CD14-positive monocyte (primary cell): ENCODE results near the gene TMEM225B. TPM values are rescaled to one million over a fixed set of nuclear protein-coding genes. Genes with fewer than 3 reads are reported as not detected.

ENCODE experiments used
- DNase-seq, 3 donors: peaks; one replicate each; pipeline ENCODE4 v3.0.0-alpha.2; 2011 to 2022
- H2AFZ ChIP-seq: 2 replicates; pipeline ENCODE4 v1.6.0; 2012; ENCODE audit warnings: mild to moderate bottlenecking, low read depth, low read length, inconsistent platforms; ENCODE audit not compliant: insufficient read depth, poor library complexity, severe bottlenecking
- H3K27ac ChIP-seq, 2 donors: 1 replicate in 1 of 2; 2 replicates in 1 of 2; pipeline ENCODE4 v1.5.1; 2012 to 2013; ENCODE audit warnings: low read length in 2 of 2, control low read depth in 1 of 2, inconsistent platforms in 1 of 2, low read depth in 1 of 2, mild to moderate bottlenecking in 1 of 2
- H3K27me3 ChIP-seq, 2 donors: one replicate each; pipeline versions ENCODE4 v1.6.0 to v1.6.1; 2011 to 2013; ENCODE audit warnings: low read length in 2 of 2; ENCODE audit not compliant: control insufficient read depth in 2 of 2, insufficient read depth in 2 of 2
- H3K36me3 ChIP-seq, 2 donors: replicated peaks in 1 of 2; 1 replicate in 1 of 2; 2 replicates in 1 of 2; pipeline versions ENCODE4 v1.5.1 to v1.6.1; 2012 to 2013; ENCODE audit warnings: low read length in 2 of 2, control low read depth in 1 of 2, inconsistent platforms in 1 of 2, mild to moderate bottlenecking in 1 of 2; ENCODE audit not compliant: insufficient read depth in 2 of 2, control insufficient read depth in 1 of 2
- H3K4me1 ChIP-seq, 2 donors: 1 replicate in 1 of 2; 2 replicates in 1 of 2; pipeline versions ENCODE4 v1.5.1 to v1.6.1; 2012 to 2013; ENCODE audit warnings: low read length in 2 of 2, control low read depth in 1 of 2, inconsistent platforms in 1 of 2, mild to moderate bottlenecking in 1 of 2, moderate library complexity in 1 of 2; ENCODE audit not compliant: insufficient read depth in 2 of 2, control insufficient read depth in 1 of 2
- H3K4me2 ChIP-seq: replicated peaks from 2 replicates; pipeline ENCODE3; 2012; ENCODE audit warnings: low read length, moderate library complexity, mild to moderate bottlenecking; ENCODE audit not compliant: poor library complexity, severe bottlenecking; ENCODE audit errors: extremely low read depth
- H3K4me3 ChIP-seq, 3 experiments: fragments of 200-600 bp in 1 of 3; sonication (generic) in 1 of 3; replicated peaks in 1 of 3; 1 replicate in 2 of 3; 2 replicates in 1 of 3; pipeline ENCODE4 v1.5.1; 2011 to 2013; ENCODE audit warnings: low read length in 3 of 3, mild to moderate bottlenecking in 3 of 3, control low read depth in 2 of 3, low read depth in 2 of 3, inconsistent platforms in 1 of 3, moderate library complexity in 1 of 3
- H3K79me2 ChIP-seq: 2 replicates; pipeline ENCODE4 v1.6.0; 2012; ENCODE audit warnings: mild to moderate bottlenecking, control low read depth, inconsistent platforms, low read length, moderate library complexity; ENCODE audit not compliant: insufficient read depth
- H3K9ac ChIP-seq: 2 replicates; pipeline ENCODE4 v1.6.0; 2017; ENCODE audit warnings: low read length, mild to moderate bottlenecking; ENCODE audit not compliant: insufficient read depth, poor library complexity, severe bottlenecking
- H3K9me3 ChIP-seq, 2 donors: replicated peaks in 1 of 2; 1 replicate in 1 of 2; 2 replicates in 1 of 2; pipeline versions ENCODE4 v1.5.1 to v1.6.1; 2012 to 2013; ENCODE audit warnings: low read length in 2 of 2, control low read depth in 1 of 2; ENCODE audit not compliant: control insufficient read depth in 1 of 2, insufficient read depth in 1 of 2
- H4K20me1 ChIP-seq: 2 replicates; pipeline ENCODE4 v1.6.0; 2012; ENCODE audit warnings: mild to moderate bottlenecking, low read length, control low read depth, moderate library complexity; ENCODE audit not compliant: insufficient read depth
- H3K27ac Mint-ChIP-seq, 7 donors: one replicate each; pipeline ENCODE4 v1.8.0; 2020; ENCODE audit warnings: mild to moderate bottlenecking in 7 of 7, mixed read lengths in 7 of 7, moderate library complexity in 6 of 7, inconsistent platforms in 2 of 7
- H3K27me3 Mint-ChIP-seq, 3 donors: one replicate each; pipeline ENCODE4 v1.8.0; 2021 to 2022; ENCODE audit warnings: low read depth in 3 of 3, mild to moderate bottlenecking in 3 of 3, mixed read lengths in 3 of 3, moderate library complexity in 3 of 3, inconsistent platforms in 1 of 3
- H3K36me3 Mint-ChIP-seq, 2 donors: one replicate each; pipeline ENCODE4 v1.8.0; 2020; ENCODE audit warnings: mixed read lengths in 2 of 2, inconsistent platforms in 1 of 2, mild to moderate bottlenecking in 1 of 2
- H3K4me1 Mint-ChIP-seq: one replicate; pipeline ENCODE4 v1.8.0; 2020; ENCODE audit warnings: mild to moderate bottlenecking, mixed read lengths
- H3K4me3 Mint-ChIP-seq, 2 donors: one replicate each; pipeline ENCODE4 v1.8.0; 2020; ENCODE audit warnings: mild to moderate bottlenecking in 2 of 2, mixed read lengths in 2 of 2, moderate library complexity in 1 of 2
- H3K9me3 Mint-ChIP-seq, 7 donors: one replicate each; pipeline ENCODE4 v1.8.0; 2020 to 2022; ENCODE audit warnings: mixed read lengths in 7 of 7, mild to moderate bottlenecking in 6 of 7, moderate library complexity in 6 of 7, inconsistent platforms in 2 of 7
- CTCF ChIP-seq: fragments of 200-600 bp; IDR thresholded peaks from one replicate; pipeline ENCODE4 v1.8.0; 2022; ENCODE audit warnings: antibody characterized with exemption, mild to moderate bottlenecking
- WGBS: methylation state at CpG from one replicate; pipeline ENCODE4 v1.1.5; 2013; ENCODE audit warnings: missing lambda C conversion rate; ENCODE audit not compliant: insufficient coverage; 5-methylcytosine and 5-hydroxymethylcytosine counted together
- intact Hi-C, 2 donors: fragments of 100-400 bp; cut with micrococcal nuclease; formaldehyde crosslinking; loops; one replicate each; pipeline versions ENCODE4 v1.15.0 to v1.15.1; 2023
- polyA plus RNA-seq, 3 donors: library from polyadenylated mRNA; depleted of rRNA in 1 of 3; unstranded in 2 of 3; stranded (reverse) in 1 of 3; fragments of 300-500 nt in 2 of 3; fragments of >200 nt in 1 of 3; fragmentation: Illumina TruSeq in 2 of 3; gene quantifications; 1 replicate in 2 of 3; 2 replicates in 1 of 3; pipeline ENCODE4 v1.2.3, GENCODE V29; 2012 to 2021

TMEM225B gene
- polyA plus RNA-seq, 3 donors: 0.20 to 0.23 TPM; not detected in 1

- DNase-seq: no peak
- Histone ChIP-seq H3K9me3 (no peaks in the 10 kb centered on the region), H3K4me1 (no peaks in the 10 kb centered on the region), H3K4me3 (no peak overlapping the region), H3K4me2 (no peak overlapping the region), H4K20me1 (no peaks in the 10 kb centered on the region), H3K27ac (no peak overlapping the region), H3K27me3 (peaks cover 8 to 11% of the 10 kb centered on the region in 2 donors), H2AFZ (no peak overlapping the region), H3K79me2 (no peaks in the 10 kb centered on the region), H3K9ac (no peak overlapping the region), H3K36me3 (no peaks in the 10 kb centered on the region)
- Mint-ChIP-seq H3K4me1 (no peaks in the 10 kb centered on the region), H3K9me3 (peaks cover 0 to 1% (median 0%) of the 10 kb centered on the region in 7 donors), H3K27me3 (peaks cover 0 to 6% (median 0%) of the 10 kb centered on the region in 3 donors), H3K36me3 (no peaks in the 10 kb centered on the region), H3K4me3 (no peak overlapping the region), H3K27ac (no peak overlapping the region)
- intact Hi-C loops: no loop called here
- no CpG with 5 or more reads among the region's 3 CpGs for WGBS
- TF ChIP-seq CTCF: no peak
Measured at GRCh38 chr7:99588868-99589267, 9.2 kb upstream of the TMEM225B start.

- no peak overlapping the region for H3K4me2 ChIP-seq
- peaks cover 0 to 2% (median 0%) of the 10 kb centered on the region in 3 donors for H3K27me3 Mint-ChIP-seq
- H4K20me1 ChIP-seq: no peaks in the 10 kb centered on the region
- no peak for TF ChIP-seq CTCF
- H3K36me3 ChIP-seq: no peaks in the 10 kb centered on the region
- no peak overlapping the region for H3K4me3 Mint-ChIP-seq
- H3K36me3 Mint-ChIP-seq: no peaks in the 10 kb centered on the region
- H3K27ac Mint-ChIP-seq: no peak overlapping the region
- H3K9ac ChIP-seq: no peak overlapping the region
- intact Hi-C loops: no loop called here
- DNase-seq: no peak
- H2AFZ ChIP-seq: no peak overlapping the region
- no peaks in the 10 kb centered on the region for H3K27me3 ChIP-seq
- no peak overlapping the region for H3K4me3 ChIP-seq
- H3K9me3 Mint-ChIP-seq: peaks cover 0 to 3% (median 0%) of the 10 kb centered on the region in 7 donors
- no peaks in the 10 kb centered on the region for H3K9me3 ChIP-seq
- H3K79me2 ChIP-seq: no peaks in the 10 kb centered on the region
- no CpG with 5 or more reads among the region's 7 CpGs for WGBS
- H3K4me1 ChIP-seq: no peaks in the 10 kb centered on the region
- H3K27ac ChIP-seq: no peak overlapping the region
- H3K4me1 Mint-ChIP-seq: no peaks in the 10 kb centered on the region
Measured at GRCh38 chr7:99594948-99595745, 2.9 kb upstream of the TMEM225B start.
